HG02642 (cell line): Measurements from ENCODE around the gene ACTRT1.

Experiments used
- ATAC-seq: cut with Tn5 transposase; IDR thresholded peaks from one replicate; pipeline ENCODE4 v1.9.1; 2021; ENCODE audit warnings: mild to moderate bottlenecking; ENCODE audit not compliant: unreplicated experiment, poor library complexity

The ACTRT1 gene

DNA sequence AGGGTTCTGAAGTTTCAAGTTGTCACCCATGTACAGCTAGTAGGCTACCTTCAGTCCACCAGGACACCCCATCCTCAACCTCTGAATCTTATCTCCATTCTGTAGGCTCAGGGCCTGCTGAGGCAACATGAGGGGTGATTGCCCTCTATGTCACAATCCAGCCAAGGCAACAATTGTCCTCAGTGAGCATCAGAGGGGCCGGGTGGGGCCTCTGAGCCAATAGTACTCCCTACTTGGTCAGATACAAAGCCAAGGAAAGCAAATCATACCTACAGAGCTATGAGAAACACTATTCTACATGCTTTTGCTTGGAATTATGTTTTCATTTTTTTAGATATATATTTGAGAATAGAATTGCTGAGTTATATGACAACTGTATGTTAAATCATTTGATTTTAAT lies at the start of gene ACTRT1:
Gene ACTRT1, minus strand, starts transcription at position 101 of the 400 bp plus-strand sequence. CDS start 197 bp downstream, outside the sequence.
- ATAC-seq = no peak

DNA sequence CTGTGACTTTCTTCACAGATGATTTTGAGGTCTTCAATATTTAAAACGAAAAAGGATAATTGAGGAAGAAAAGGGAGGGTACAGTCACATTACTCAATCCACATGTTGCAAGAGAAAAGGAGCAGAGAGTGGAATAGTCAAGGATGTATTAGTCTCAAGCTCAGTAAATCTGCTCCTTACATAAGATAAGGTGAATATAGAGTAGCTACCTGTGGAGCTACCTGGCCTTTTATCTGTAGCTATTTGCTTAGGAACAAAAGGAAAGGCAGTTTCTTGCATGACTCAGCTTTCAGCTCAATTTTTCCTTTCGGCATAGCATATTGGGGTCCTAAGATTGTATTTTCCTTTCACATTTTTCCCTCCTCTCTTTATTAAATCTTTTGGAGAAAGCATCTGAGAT lies 26.3 kb upstream of the ACTRT1 start:
- no peak for ATAC-seq

DNA sequence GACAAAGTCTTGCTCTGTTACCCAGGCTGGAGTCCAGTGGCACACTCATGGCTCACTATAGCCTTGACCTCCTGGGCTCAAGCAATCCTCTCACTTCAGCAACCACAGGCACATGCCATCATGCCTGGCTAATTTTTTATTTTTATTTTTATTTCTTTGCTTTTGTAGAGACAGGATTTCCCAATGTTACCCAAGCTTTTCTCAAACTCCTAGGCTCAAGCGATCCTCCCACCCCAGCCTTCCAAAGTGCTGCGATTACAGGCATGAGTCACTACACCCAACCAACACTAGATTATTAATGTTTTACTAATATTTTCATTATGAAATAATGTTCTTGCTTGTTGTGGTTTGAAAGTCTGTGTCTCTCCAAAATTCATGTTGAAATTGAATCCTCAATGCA lies 5.2 kb upstream of the ACTRT1 start:
- ATAC-seq = no peak

DNA sequence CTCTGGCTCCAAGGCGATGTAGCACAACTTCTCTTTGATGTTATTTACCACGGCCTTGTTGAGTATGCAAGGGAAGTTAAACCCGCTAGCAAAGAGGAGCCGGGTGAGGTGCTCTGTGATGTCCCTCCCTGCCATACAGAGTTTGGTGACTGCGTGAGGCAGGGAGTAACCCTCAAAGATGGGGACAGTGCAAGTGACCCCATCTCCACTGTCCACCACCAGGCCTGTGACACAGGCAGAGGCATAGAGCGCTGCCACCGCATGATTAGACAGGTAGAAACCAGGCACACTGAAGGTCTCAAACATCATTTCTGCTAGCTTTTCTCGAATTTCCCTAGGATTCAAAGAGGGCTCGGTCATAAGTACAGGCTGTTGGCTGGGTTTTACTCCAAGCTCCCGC lies 677 bp downstream of the ACTRT1 start:
- ATAC-seq = no peak

DNA sequence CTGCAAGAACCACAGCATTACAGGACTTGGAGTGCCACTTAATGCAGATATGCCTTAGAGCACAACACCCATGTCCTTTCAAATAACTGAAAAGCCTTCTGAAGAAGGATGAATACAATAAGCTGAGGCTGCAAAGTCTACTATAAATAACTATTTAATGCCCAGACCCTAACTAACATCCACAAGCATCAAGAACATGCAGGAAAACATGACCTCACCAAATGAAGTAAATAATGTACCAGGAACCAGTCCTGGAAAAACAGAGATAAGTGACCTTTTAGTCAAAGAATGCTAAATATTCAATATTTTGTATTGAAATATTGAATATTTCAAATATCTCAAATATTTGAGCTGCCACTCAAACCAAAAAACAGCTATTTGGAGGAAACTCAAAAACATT lies 16.9 kb downstream of the ACTRT1 start:
- ATAC-seq = no peak

DNA sequence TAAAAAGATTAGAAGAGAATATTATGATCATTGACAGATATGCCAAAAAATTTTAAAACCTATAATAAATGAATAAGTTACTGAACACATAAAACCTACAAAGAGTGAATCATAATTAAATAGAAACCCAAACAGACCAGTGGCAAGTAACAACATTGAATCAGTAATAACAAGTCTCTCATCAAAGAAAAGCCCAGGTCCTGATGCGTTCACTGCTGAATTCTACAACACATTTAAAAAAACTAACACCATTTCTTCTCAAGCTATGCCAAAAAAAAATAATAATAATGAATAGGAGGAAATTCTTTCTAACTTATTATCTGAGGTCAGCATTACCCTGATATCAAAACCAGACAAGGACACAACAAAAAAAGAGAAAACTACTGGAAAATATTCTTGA lies 30.6 kb downstream of the ACTRT1 start:
- ATAC-seq = no peak

DNA sequence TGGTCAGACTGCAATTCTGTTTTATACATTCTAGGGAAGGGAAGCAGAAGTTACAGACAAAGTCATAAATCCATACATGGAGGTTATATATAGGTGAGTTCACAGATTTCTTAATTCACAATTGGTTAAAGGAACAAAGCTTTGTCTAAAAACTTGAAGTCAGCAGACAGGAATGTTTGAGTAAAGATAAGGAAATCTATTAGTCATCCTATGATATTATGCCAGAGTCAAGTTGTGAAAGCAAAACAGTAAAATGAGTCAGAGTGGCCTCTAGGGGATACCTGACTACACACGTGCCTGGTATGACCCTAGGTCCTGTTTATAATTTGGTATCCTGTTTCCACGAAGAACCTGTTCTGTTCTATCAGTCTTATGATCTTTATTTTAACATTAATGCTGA lies 31.5 kb downstream of the ACTRT1 start:
- ATAC-seq = no peak

DNA sequence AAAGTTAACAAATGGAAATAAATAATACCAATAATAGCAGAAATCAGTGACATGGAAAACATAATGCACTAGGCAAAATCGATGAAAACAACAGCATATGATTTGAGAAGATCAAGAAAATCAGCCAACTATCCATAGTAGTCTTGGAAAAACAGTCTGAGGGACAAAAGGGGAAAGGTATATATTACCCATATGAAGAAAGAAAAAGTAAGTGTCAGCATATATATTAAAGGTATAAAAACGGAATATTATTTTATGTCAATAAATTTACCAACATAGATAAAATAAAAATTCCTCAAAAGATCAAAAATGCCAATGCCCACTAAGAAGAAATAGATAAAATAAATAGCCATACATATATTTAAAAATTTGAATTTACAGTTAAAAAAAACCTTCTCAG lies 33.0 kb downstream of the ACTRT1 start:
- ATAC-seq = no peak

DNA sequence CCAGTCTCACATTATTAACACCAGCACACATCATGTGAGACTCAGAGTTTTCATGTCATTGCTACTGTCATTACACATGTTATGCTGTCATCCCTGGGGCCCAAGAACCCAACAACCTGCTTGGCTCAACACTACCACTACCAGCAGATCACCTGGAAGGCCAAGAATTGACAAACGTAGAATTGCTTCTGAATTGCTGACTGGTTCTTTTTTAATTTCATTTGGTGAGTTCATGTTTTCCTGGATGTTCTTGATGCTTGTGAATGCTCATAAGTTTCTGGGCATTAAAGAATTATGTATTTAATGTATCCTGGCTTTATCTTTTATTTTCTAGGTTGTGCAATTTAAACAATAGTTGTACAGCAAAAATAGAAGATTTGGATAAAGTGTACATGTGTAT lies 40.2 kb downstream of the ACTRT1 start:
- ATAC-seq = no peak

DNA sequence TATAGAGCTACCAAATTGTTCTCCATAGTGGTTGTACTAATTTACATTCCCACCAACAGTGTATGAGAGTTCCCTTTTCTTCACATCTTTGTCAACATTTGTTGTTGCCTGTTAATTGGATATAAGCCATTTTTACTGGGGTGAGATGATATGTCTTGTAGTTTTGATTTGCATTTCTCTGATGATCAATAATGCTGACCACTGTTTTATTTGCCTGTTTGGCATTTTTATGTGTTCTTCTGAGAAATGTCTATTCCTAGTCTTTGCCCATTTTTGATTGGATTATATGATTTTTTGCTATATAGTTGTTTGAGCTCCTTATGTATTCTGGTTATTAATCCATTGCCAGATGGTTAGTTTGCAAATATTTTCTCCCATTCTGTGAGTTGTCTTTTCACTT lies 44.3 kb downstream of the ACTRT1 start:
- ATAC-seq = no peak
